Keratinocyte (primary cell): ENCODE measurements around the gene ATRX. TPM values are rescaled to one million over a fixed set of nuclear protein-coding genes. Genes with fewer than 3 reads are reported as not detected.

Source experiments
- DNase-seq: peaks from one replicate; pipeline ENCODE4 v3.0.0-alpha.2; 2011; ENCODE audit warnings: low read depth, missing footprints, low spot score
- FAIRE-seq: peaks from 2 replicates; lab custom pipeline; 2011; peaks lifted over from hg19 to GRCh38; lab: Jason Lieb, UNC
- H2AFZ ChIP-seq: 2 replicates; pipeline ENCODE4 v1.6.0; 2012; ENCODE audit warnings: low read length, control low read depth, inconsistent platforms; ENCODE audit not compliant: control insufficient read depth
- H3K27ac ChIP-seq: 2 replicates; pipeline ENCODE4 v1.5.1; 2011; ENCODE audit warnings: low read length; ENCODE audit not compliant: control insufficient read depth, insufficient read depth
- H3K27me3 ChIP-seq: 3 replicates; pipeline ENCODE4 v1.6.0; 2011; ENCODE audit warnings: low read length; ENCODE audit not compliant: control insufficient read depth, insufficient read depth; ENCODE audit errors: extremely low read depth
- H3K36me3 ChIP-seq, 2 experiments: 2 replicates in 1 of 2; 3 replicates in 1 of 2; pipeline ENCODE4 v1.5.1; 2011; ENCODE audit warnings: low read length in 2 of 2, mild to moderate bottlenecking in 1 of 2; ENCODE audit not compliant: control insufficient read depth in 2 of 2, insufficient read depth in 2 of 2; ENCODE audit errors: extremely low read depth in 1 of 2
- H3K4me1 ChIP-seq: 3 replicates; pipeline ENCODE4 v1.5.1; 2011; ENCODE audit warnings: low read length; ENCODE audit not compliant: control insufficient read depth, insufficient read depth; ENCODE audit errors: extremely low read depth
- H3K4me2 ChIP-seq: 3 replicates; pipeline ENCODE4 v1.6.0; 2011; ENCODE audit warnings: low read depth, low read length; ENCODE audit not compliant: control insufficient read depth, insufficient read depth; ENCODE audit errors: extremely low read depth
- H3K4me3 ChIP-seq, 3 experiments: fragments of 200-600 bp in 1 of 3; sonication (generic) in 1 of 3; 2 replicates in 2 of 3; 3 replicates in 1 of 3; pipeline ENCODE4 v1.5.1; 2011 to 2016; ENCODE audit warnings: low read length in 3 of 3, mild to moderate bottlenecking in 3 of 3, control low read depth in 2 of 3, inconsistent platforms in 1 of 3, low read depth in 1 of 3, mixed read lengths in 1 of 3, mixed run types in 1 of 3, moderate library complexity in 1 of 3; ENCODE audit not compliant: control insufficient read depth in 2 of 3, insufficient read depth in 2 of 3; ENCODE audit errors: extremely low read depth in 1 of 3
- H3K79me2 ChIP-seq: 2 replicates; pipeline ENCODE4 v1.6.0; 2012; ENCODE audit warnings: low read length; ENCODE audit not compliant: control insufficient read depth, insufficient read depth
- H3K9ac ChIP-seq: 3 replicates; pipeline ENCODE4 v1.6.0; 2011; ENCODE audit warnings: low read length; ENCODE audit not compliant: control insufficient read depth, insufficient read depth; ENCODE audit errors: extremely low read depth
- H3K9me1 ChIP-seq: 3 replicates; pipeline ENCODE4 v1.6.0; 2011; ENCODE audit warnings: low read length; ENCODE audit not compliant: control insufficient read depth, insufficient read depth; ENCODE audit errors: extremely low read depth
- H3K9me3 ChIP-seq: 2 replicates; pipeline ENCODE4 v1.5.1; 2012; ENCODE audit warnings: low read depth, low read length; ENCODE audit not compliant: control insufficient read depth
- H4K20me1 ChIP-seq: 3 replicates; pipeline ENCODE4 v1.6.0; 2011; ENCODE audit warnings: low read length; ENCODE audit not compliant: control insufficient read depth, insufficient read depth; ENCODE audit errors: extremely low read depth
- CTCF ChIP-seq, 3 experiments: IDR thresholded peaks in 1 of 3; conservative IDR thresholded peaks in 1 of 3; optimal IDR thresholded peaks in 1 of 3; 2 replicates in 2 of 3; 3 replicates in 1 of 3; pipeline versions ENCODE3 to v1.5.1; 2011; ENCODE audit warnings: low read length in 3 of 3, mild to moderate bottlenecking in 3 of 3, moderate library complexity in 2 of 3, control low read depth in 1 of 3, inconsistent platforms in 1 of 3; ENCODE audit not compliant: insufficient read depth in 2 of 3; ENCODE audit errors: extremely low read depth in 1 of 3
- EZH2 ChIP-seq: IDR thresholded peaks from one replicate; pipeline ENCODE4 v1.6.1; 2012; ENCODE audit warnings: inconsistent platforms, mild to moderate bottlenecking, low read length, moderate library complexity
- dilution Hi-C: fragments of 300-500 bp; cut with MboI; formaldehyde crosslinking; loops from one replicate; pipeline ENCODE4 v1.7.0; 2020; ENCODE audit warnings: low sequenced_read_pairs; ENCODE audit not compliant: extremely low pct_ligation_motif_present
- polyA plus RNA-seq, 5 experiments: library from polyadenylated mRNA; depleted of rRNA in 3 of 5; stranded (reverse) in 3 of 5; stranded (forward) in 1 of 5; unstranded in 1 of 5; fragments of >200 nt; gene quantifications; 1 replicate in 1 of 5; 2 replicates in 3 of 5; 3 replicates in 1 of 5; pipeline versions ENCODE4 v1.2.1 to v1.2.3, GENCODE V29; 2011 to 2012; ENCODE audit warnings: missing spikeins in 2 of 5, low read depth in 1 of 5, low replicate concordance in 1 of 5

Gene ATRX
- polyA plus RNA-seq, 1 donor (not counting 4 experiments of a cell fraction or from before 2014, with no cell fraction given) = 31.3 TPM

GRCh38 chrX:77793946-77794345, 7.9 kb upstream of the ATRX start:
- no peaks in the 10 kb centered on the region for H3K9me3 ChIP-seq
- no peak overlapping the region for H2AFZ ChIP-seq
- no peaks in the 10 kb centered on the region for H3K79me2 ChIP-seq
- H3K27me3 ChIP-seq = no peaks in the 10 kb centered on the region
- FAIRE-seq = no peak
- no peaks in the 10 kb centered on the region for H3K4me1 ChIP-seq
- H3K9me1 ChIP-seq = no peaks in the 10 kb centered on the region
- H3K4me2 ChIP-seq = no peak overlapping the region
- no peak overlapping the region for H3K27ac ChIP-seq
- no peaks in the 10 kb centered on the region for H4K20me1 ChIP-seq
- TF ChIP-seq EZH2 (no peak), CTCF (optimal IDR thresholded peaks at IDR 0.05 in 1 of 3, IDR thresholded peaks at IDR 0.05 in 1 of 3, conservative IDR thresholded peaks at IDR 0.05 in 1 of 3; ENCODE audit: extremely low read depth in 1 of 3, insufficient read depth in 2 of 3, low read length in 3 of 3) (no peak)
- H3K4me3 ChIP-seq = no peak overlapping the region
- dilution Hi-C loops = no loop called here
- H3K36me3 ChIP-seq = no peaks in the 10 kb centered on the region
- no peak overlapping the region for H3K9ac ChIP-seq
- DNase-seq = no peak

- H3K27ac ChIP-seq = no peak overlapping the region
- H3K27me3 ChIP-seq = no peaks in the 10 kb centered on the region
- H4K20me1 ChIP-seq = peaks cover 5% of the 10 kb centered on the region
- H3K4me3 ChIP-seq = no peak overlapping the region
- H3K4me1 ChIP-seq = peaks cover 7% of the 10 kb centered on the region
- no peak overlapping the region for H2AFZ ChIP-seq
- FAIRE-seq = no peak
- peak overlapping the region; percentile 32 for H3K4me2 ChIP-seq
- TF ChIP-seq EZH2 (no peak), CTCF (optimal IDR thresholded peaks at IDR 0.05 in 1 of 3, IDR thresholded peaks at IDR 0.05 in 1 of 3, conservative IDR thresholded peaks at IDR 0.05 in 1 of 3; ENCODE audit: extremely low read depth in 1 of 3, insufficient read depth in 2 of 3, low read length in 3 of 3) (no peak)
- H3K9me3 ChIP-seq = no peaks in the 10 kb centered on the region
- DNase-seq = no peak
- H3K79me2 ChIP-seq = peaks cover 29% of the 10 kb centered on the region
- H3K9ac ChIP-seq = no peak overlapping the region
- H3K9me1 ChIP-seq = no peaks in the 10 kb centered on the region
- dilution Hi-C loops = no loop called here
- no peaks in the 10 kb centered on the region for H3K36me3 ChIP-seq
Measured at GRCh38 chrX:77788050-77788449, 2.0 kb upstream of the ATRX start.
